Testis (tissue), 3 donors: ENCODE results near the gene RGS3. TPM values are rescaled to one million over a fixed set of nuclear protein-coding genes. Genes with fewer than 3 reads are reported as not detected.
A peak's percentile ranks its signal among the peaks of the same experiment; 100 is the strongest.

Experiments used
- DNase-seq: peaks from one replicate; pipeline ENCODE4 v3.0.0-alpha.2; 2019
- H3K27ac ChIP-seq, 2 donors: fragments of 200-600 bp; sonication (generic); one replicate each; pipeline ENCODE4 v1.5.1; 2019
- H3K27me3 ChIP-seq: fragments of 200-600 bp; sonication (generic); one replicate; pipeline ENCODE4 v1.5.1; 2019
- H3K36me3 ChIP-seq: fragments of 200-600 bp; sonication (generic); one replicate; pipeline ENCODE4 v1.5.1; 2017; ENCODE audit warnings: low read depth; ENCODE audit errors: missing control alignments
- H3K4me1 ChIP-seq: fragments of 200-600 bp; sonication (generic); one replicate; pipeline ENCODE4 v1.5.1; 2019
- H3K4me3 ChIP-seq, 2 donors: fragments of 200-600 bp; sonication (generic); one replicate each; pipeline ENCODE4 v1.5.1; 2017 to 2019
- H3K9me3 ChIP-seq: fragments of 200-600 bp; sonication (generic); one replicate; pipeline ENCODE4 v1.5.1; 2017
- CTCF ChIP-seq, 3 experiments: fragments of 450-650 bp in 2 of 3; fragments of 200-600 bp in 1 of 3; sonication (generic) in 1 of 3; IDR thresholded peaks; one replicate each; pipeline ENCODE4 v1.5.1; 2016 to 2019; ENCODE audit warnings: antibody characterized with exemption in 3 of 3, mild to moderate bottlenecking in 2 of 3, moderate library complexity in 1 of 3
- POLR2A ChIP-seq: fragments of 450-650 bp; IDR thresholded peaks from one replicate; pipeline ENCODE4 v1.6.1; 2017; ENCODE audit warnings: antibody characterized with exemption, mild to moderate bottlenecking, moderate library complexity
- WGBS, 2 donors: methylation state at CpG; one replicate each; pipeline ENCODE4 v1.1.5; 2018; 5-methylcytosine and 5-hydroxymethylcytosine counted together
- intact Hi-C: fragments of 100-400 bp; cut with DNase I; formaldehyde crosslinking; loops from one replicate; pipeline ENCODE4 v1.15.1; 2023; ENCODE audit warnings: low total_unique reads
- polyA plus RNA-seq: library from polyadenylated mRNA; stranded (reverse); fragments of 350-450 nt; fragmentation: Illumina TruSeq; extraction: RNeasy Lipid Tissue Mini Kit (QIAGEN cat#74804); gene quantifications from one replicate; pipeline ENCODE4 v1.2.3, GENCODE V29; 2014; ENCODE audit warnings: low read depth, low replicate concordance; ENCODE audit not compliant: insufficient read depth
- total RNA-seq, 2 donors: library from RNA; depleted of rRNA; stranded (reverse); fragments of >200 nt; gene quantifications; one replicate each; pipeline ENCODE4 v1.2.3, GENCODE V29; 2016

RGS3 gene
- total and polyA plus RNA-seq, 3 donors from 2014 or later, result 84.8 to 125 (median 119) TPM

- peaks cover 55% of the 10 kb centered on the region for H3K4me1 ChIP-seq
- 72 to 83% methylated on average over 6 to 12 of the region's 12 CpGs for WGBS, 2 donors
- intact Hi-C loops, result no loop called here
Measured at GRCh38 chr9:113559834-113560800, 96.6 kb downstream of the RGS3 start.

GRCh38 chr9:113562653-113563381 is 99.3 kb downstream of the RGS3 start:
- no peak for DNase-seq
- H3K9me3 ChIP-seq, result no peaks in the 10 kb centered on the region
- H3K36me3 ChIP-seq, result no peaks in the 10 kb centered on the region
- intact Hi-C loops, result no loop called here
- H3K27me3 ChIP-seq, result no peaks in the 10 kb centered on the region
- H3K4me1 ChIP-seq, result peaks cover 60% of the 10 kb centered on the region
- H3K27ac ChIP-seq, result peak overlapping the region in 1 of 2 donors; percentile 39
- H3K4me3 ChIP-seq, result no peak overlapping the region
- WGBS, 2 donors, result 95% methylated on average over 2 of the region's 2 CpGs
- TF ChIP-seq POLR2A (no peak), CTCF (IDR thresholded peaks at IDR 0.05) (no peak)

More at GRCh38 chr9:113559834-113560800, 96.6 kb downstream of the RGS3 start:
- Histone ChIP-seq H3K36me3 (no peaks in the 10 kb centered on the region), H3K4me3 (no peak overlapping the region), H3K27me3 (no peaks in the 10 kb centered on the region), H3K27ac (peak overlapping the region; percentile 54 to 59), H3K9me3 (no peaks in the 10 kb centered on the region)
- no peak for DNase-seq
- TF ChIP-seq POLR2A (no peak), CTCF (IDR thresholded peaks at IDR 0.05) (no peak)

- Histone ChIP-seq H3K4me1 (peaks cover 59% of the 10 kb centered on the region), H3K36me3 (no peaks in the 10 kb centered on the region), H3K27ac (peak overlapping the region in 1 of 2 donors; percentile 35), H3K4me3 (no peak overlapping the region), H3K27me3 (no peaks in the 10 kb centered on the region), H3K9me3 (no peaks in the 10 kb centered on the region)
- WGBS, 2 donors, result 85 to 88% methylated on average over 4 to 5 of the region's 5 CpGs
- TF ChIP-seq CTCF (IDR thresholded peaks at IDR 0.05), result no peak
- TF ChIP-seq POLR2A, result no peak
- DNase-seq, result no peak
- intact Hi-C loops, result no loop called here
Measured at GRCh38 chr9:113563826-113564497, 100.4 kb downstream of the RGS3 start.

- Histone ChIP-seq H3K4me1 (peaks cover 54% of the 10 kb centered on the region), H3K36me3 (no peaks in the 10 kb centered on the region), H3K9me3 (no peaks in the 10 kb centered on the region), H3K4me3 (peak overlapping the region in 1 of 2 donors; percentile 60), H3K27ac (peak overlapping the region; percentile 66 to 79), H3K27me3 (no peaks in the 10 kb centered on the region)
- WGBS, 2 donors, result 36 to 45% methylated on average over 11 to 20 of the region's 20 CpGs
- DNase-seq, result peak; percentile 86
- no peak for TF ChIP-seq POLR2A
- TF ChIP-seq CTCF (IDR thresholded peaks at IDR 0.05), result no peak
- intact Hi-C loops, result no loop called here
Measured at GRCh38 chr9:113564498-113565237, 101.1 kb downstream of the RGS3 start.
